GM10248 (cell line): Measurements from ENCODE around the gene WDR4.

Experiments
- CTCF ChIA-PET: fragments of 300-600 bp; sonication (Branson Sonifier 250); formaldehyde crosslinking; extraction: SDS; loops from one replicate; lab custom pipeline; 2021; ENCODE audit warnings: antibody characterized with exemption; lab: Yijun Ruan, JAX
- POLR2A ChIA-PET: fragments of 350-650 bp; sonication (Branson Sonifier 250); formaldehyde crosslinking; extraction: SDS; loops from one replicate; lab custom pipeline; 2020; ENCODE audit warnings: antibody characterized with exemption; lab: Yijun Ruan, JAX
- DNase-seq: peaks from one replicate; pipeline ENCODE4 v3.0.0; 2012; ENCODE audit errors: extremely low spot score
- CTCF ChIP-seq: IDR thresholded peaks from 2 replicates; pipeline ENCODE4 v1.5.1; 2012; ENCODE audit warnings: mild to moderate bottlenecking, low read depth; ENCODE audit errors: extremely low read depth, missing control alignments, control extremely low read depth

WDR4 gene

DNA sequence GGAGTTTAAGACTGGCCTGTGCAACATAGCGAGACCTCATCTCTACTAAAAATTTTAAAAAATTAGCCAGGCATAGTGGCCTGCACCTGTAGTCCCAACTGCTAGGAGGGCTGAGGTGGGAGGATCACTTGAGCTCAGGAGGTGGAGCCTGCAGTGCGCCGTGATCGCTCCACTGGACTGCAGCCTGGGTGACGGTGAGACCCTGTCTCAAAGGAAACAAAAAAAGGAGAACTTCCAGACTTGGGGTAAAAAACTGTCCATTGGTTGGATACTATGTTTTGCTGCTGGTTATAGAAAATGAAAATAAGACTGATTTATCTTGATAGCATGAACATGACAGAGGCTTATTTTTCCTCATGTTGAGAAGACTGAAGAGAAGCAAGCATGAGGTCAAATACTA lies 79.4 kb downstream of the WDR4 start:
- CTCF ChIA-PET: no interaction called here
- no peak for TF ChIP-seq CTCF
- DNase-seq: no peak

GRCh38 chr21:42799516-42799915 lies 79.8 kb downstream of the WDR4 start:
- POLR2A ChIA-PET: no interaction called here
- no peak for TF ChIP-seq CTCF
- DNase-seq: no peak
- CTCF ChIA-PET: no interaction called here

More for the DNA sequence above, 79.4 kb downstream of the WDR4 start:
- POLR2A ChIA-PET: no interaction called here
